HG02870 (cell line): ENCODE results near the gene PEPD.
"Not testable (repeated sequence)": the region's sequence is repeated elsewhere in the genome, so short reads cannot be mapped to it uniquely, and the experiment has no call there.

Experiments used
- ATAC-seq: cut with Tn5 transposase; IDR thresholded peaks from one replicate; pipeline ENCODE4 v1.9.1; 2021; ENCODE audit warnings: mild to moderate bottlenecking, moderate library complexity; ENCODE audit not compliant: unreplicated experiment

PEPD gene

GRCh38 chr19:33499671-33500506, 21.7 kb downstream of the PEPD start:
- no peak for ATAC-seq

GRCh38 chr19:33499248-33499647, 22.3 kb downstream of the PEPD start:
- no peak for ATAC-seq

- ATAC-seq: no peak
Observed at GRCh38 chr19:33498391-33499000, 23.1 kb downstream of the PEPD start.

GRCh38 chr19:33497778-33498175, 23.8 kb downstream of the PEPD start:
- ATAC-seq: no peak

- no peak for ATAC-seq
Observed at GRCh38 chr19:33497131-33497777, 24.3 kb downstream of the PEPD start.

- no peak for ATAC-seq
Observed at GRCh38 chr19:33496038-33496895, 25.3 kb downstream of the PEPD start.

- ATAC-seq: no peak
Observed at GRCh38 chr19:33493401-33494275, 28.0 kb downstream of the PEPD start.

- ATAC-seq: no peak
Observed at GRCh38 chr19:33492951-33493350, 28.6 kb downstream of the PEPD start.

GRCh38 chr19:33492090-33492489, 29.5 kb downstream of the PEPD start:
- no peak for ATAC-seq

GRCh38 chr19:33490596-33490995, 31.0 kb downstream of the PEPD start:
- ATAC-seq: not testable (repeated sequence)

- no peak for ATAC-seq
Observed at GRCh38 chr19:33490041-33490451, 31.5 kb downstream of the PEPD start.

GRCh38 chr19:33488826-33489225, 32.8 kb downstream of the PEPD start:
- no peak for ATAC-seq

GRCh38 chr19:33487901-33488800, 33.4 kb downstream of the PEPD start:
- ATAC-seq: no peak

- no peak for ATAC-seq
Observed at GRCh38 chr19:33486936-33487811, 34.4 kb downstream of the PEPD start.

- no peak for ATAC-seq
Observed at GRCh38 chr19:33486407-33486806, 35.2 kb downstream of the PEPD start.

GRCh38 chr19:33484226-33484774, 37.3 kb downstream of the PEPD start:
- no peak for ATAC-seq

- no peak for ATAC-seq
Observed at GRCh38 chr19:33482476-33482875, 39.1 kb downstream of the PEPD start.

- no peak for ATAC-seq
Observed at GRCh38 chr19:33481863-33482262, 39.7 kb downstream of the PEPD start.
